Measurements from ENCODE around the gene CPED1. TPM values are rescaled to one million over a fixed set of nuclear protein-coding genes. Genes with fewer than 3 reads are reported as not detected.
"Not testable (repeated sequence)": the region's sequence is repeated elsewhere in the genome, so short reads cannot be mapped to it uniquely, and the experiment has no call there.

Gene CPED1
- total RNA-seq, 2 experiments from 2014 or later = not detected

DNA sequence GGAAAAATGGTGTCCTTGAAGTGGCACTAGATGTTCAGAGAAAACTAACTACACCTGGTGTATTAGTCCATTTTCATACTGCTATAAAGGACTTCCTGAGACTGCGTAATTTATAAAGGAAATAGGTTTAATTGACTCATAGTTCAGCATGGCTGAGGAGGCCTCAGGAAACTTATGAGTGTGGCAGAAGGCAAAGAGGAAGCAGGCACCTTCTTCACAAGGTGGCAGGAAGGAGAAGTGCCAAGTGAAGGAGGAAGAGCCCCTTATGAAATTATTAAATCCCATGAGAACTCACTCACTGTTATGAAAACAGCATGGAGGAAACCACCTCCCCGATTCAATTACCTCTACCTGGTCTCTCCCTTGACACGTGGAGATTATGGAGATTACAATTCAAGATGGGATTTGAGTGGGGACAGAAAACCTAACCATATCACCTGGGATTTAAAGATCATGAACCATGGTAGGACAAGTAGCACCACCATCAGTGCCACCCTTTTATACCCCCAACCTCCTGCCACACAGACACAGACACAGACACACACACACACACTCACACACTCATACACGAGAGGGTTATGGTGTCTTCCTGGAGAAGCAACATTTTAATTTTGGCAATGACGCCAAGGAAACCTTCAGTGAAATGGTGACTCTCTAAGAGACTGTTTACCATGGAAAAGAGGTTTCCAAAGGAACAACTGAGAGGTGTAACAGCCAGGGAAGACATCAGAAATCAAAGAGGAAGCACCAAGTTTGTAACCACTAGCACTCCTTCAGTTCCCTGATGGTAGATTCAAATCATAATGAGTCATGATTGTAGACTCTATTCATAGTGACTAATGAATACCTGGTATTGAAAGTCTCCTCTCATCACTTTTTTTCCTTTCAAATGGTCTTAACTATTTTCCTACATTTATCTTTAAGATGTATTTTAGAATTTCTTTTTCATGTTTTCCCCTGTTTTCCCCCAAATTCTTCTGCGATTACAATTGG, 298.5 kb downstream of the CPED1 start:
- ATAC-seq = peak; percentile 73
- Mint-ChIP-seq H3K4me1 (ENCODE audit: low read depth) (peaks cover 13% of the 10 kb centered on the region), H3K4me3 (no peak overlapping the region), H3K36me3 (ENCODE audit: low read depth) (peaks cover 2% of the 10 kb centered on the region), H3K27ac (peak overlapping the region; percentile 21), H3K9me3 (peaks cover 27% of the 10 kb centered on the region), H3K27me3 (peaks cover 5% of the 10 kb centered on the region)
- DNase-seq = no peak
- ChIA-PET POLR2A (no interaction called here), CTCF (no interaction called here)
- intact Hi-C loops (cut with micrococcal nuclease) = loop anchor here (10.0 kb wide), 1 partner anchor 258 kb away; no protein-coding TSS in a partner anchor
- TF ChIP-seq, protein P1, sequence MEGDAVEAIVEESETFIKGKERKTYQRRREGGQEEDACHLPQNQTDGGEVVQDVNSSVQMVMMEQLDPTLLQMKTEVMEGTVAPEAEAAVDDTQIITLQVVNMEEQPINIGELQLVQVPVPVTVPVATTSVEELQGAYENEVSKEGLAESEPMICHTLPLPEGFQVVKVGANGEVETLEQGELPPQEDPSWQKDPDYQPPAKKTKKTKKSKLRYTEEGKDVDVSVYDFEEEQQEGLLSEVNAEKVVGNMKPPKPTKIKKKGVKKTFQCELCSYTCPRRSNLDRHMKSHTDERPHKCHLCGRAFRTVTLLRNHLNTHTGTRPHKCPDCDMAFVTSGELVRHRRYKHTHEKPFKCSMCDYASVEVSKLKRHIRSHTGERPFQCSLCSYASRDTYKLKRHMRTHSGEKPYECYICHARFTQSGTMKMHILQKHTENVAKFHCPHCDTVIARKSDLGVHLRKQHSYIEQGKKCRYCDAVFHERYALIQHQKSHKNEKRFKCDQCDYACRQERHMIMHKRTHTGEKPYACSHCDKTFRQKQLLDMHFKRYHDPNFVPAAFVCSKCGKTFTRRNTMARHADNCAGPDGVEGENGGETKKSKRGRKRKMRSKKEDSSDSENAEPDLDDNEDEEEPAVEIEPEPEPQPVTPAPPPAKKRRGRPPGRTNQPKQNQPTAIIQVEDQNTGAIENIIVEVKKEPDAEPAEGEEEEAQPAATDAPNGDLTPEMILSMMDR (IDR thresholded peaks at IDR 0.05) = no peak

DNA sequence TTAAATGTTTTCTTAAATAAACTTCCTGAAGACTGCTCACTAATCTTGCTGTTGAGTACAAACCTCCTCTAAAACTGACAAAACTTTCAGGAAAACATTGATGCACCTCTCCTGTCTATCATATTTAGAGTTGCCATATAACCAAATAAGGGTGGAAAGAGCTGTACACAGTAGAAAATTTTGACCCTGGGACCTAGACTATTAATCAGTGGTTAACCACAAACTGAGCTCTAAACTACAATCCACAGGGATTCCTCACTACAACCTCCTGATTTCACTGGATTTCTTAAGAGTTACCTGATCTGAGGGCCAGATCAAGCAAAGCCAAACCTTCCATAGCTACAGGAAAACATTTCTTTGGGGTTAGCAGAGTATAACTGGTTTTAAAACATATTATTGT, 300.4 kb downstream of the CPED1 start:
- intact Hi-C loops (cut with micrococcal nuclease) = loop anchor here (10.0 kb wide), 1 partner anchor 256 kb away; no protein-coding TSS in a partner anchor
- peaks cover 9% of the 10 kb centered on the region for H3K27me3 Mint-ChIP-seq
- H3K4me3 Mint-ChIP-seq = no peak overlapping the region
- ChIA-PET CTCF (no interaction called here), POLR2A (no interaction called here)
- DNase-seq (no peak), ATAC-seq (no peak)
- peaks cover 25% of the 10 kb centered on the region for H3K9me3 Mint-ChIP-seq
- H3K4me1 Mint-ChIP-seq (ENCODE audit: low read depth) = peaks cover 13% of the 10 kb centered on the region
- TF ChIP-seq, protein P1 (IDR thresholded peaks at IDR 0.05) = no peak
- H3K36me3 Mint-ChIP-seq (ENCODE audit: low read depth) = peaks cover 2% of the 10 kb centered on the region
- H3K27ac Mint-ChIP-seq = no peak overlapping the region

DNA sequence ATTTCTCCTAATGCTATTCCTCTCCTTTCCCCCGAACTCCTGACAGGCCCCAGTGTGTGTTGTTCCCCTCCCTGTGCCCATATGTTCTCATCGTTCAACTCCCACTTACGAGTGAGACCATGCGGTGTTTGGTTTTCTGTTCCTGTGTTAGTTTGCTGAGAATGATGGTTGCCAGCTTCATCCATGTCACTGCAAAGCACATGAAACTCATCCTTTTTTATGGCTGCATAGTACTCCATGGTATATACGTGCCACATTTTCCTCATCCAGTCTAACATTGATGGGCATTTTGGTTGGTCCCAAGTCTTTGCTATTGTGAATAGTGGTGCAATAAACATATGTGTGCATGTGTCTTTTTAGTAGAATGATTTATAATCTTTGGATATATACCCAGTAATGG, 301.4 kb downstream of the CPED1 start:
- H3K27me3 Mint-ChIP-seq; ATAC-seq; H3K27ac Mint-ChIP-seq; DNase-seq; POLR2A ChIA-PET; CTCF ChIA-PET; H3K4me3 Mint-ChIP-seq; H3K36me3 Mint-ChIP-seq (ENCODE audit: low read depth): not testable (repeated sequence)
- Mint-ChIP-seq H3K4me1 (ENCODE audit: low read depth) (peaks cover 13% of the 10 kb centered on the region), H3K9me3 (peaks cover 17% of the 10 kb centered on the region)
- intact Hi-C loops (cut with micrococcal nuclease) = loop anchor here (10.0 kb wide), 1 partner anchor 255 kb away; no protein-coding TSS in a partner anchor

DNA sequence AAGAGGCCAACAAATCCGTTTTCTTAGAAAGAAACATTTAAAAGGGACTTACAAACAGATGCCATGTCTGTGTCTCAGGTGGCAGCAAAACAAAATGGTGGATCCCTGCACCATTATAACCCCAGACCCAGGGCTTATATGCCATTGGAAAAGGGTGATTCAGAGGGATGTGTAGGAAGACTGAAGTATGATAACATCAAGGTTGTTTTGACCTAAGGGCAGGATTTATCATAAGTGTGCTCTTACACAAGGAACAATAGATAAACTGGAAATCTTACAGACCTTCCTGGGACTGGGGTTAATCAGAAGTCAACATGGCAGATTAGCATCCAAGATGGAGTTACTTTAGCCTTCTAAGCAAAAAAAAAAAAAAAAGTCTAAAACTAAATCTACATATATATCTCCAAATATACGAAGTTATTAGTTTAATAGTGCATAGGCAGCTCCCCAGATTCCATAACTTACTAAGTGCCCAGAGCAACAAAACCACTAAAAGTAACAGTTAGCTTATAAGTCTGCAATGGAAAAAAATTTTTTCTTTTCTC, 306.0 kb downstream of the CPED1 start:
- H3K27ac Mint-ChIP-seq = no peak overlapping the region
- no peaks in the 10 kb centered on the region for H3K4me1 Mint-ChIP-seq (ENCODE audit: low read depth)
- no peaks in the 10 kb centered on the region for H3K36me3 Mint-ChIP-seq (ENCODE audit: low read depth)
- TF ChIP-seq, protein P1 (IDR thresholded peaks at IDR 0.05) = no peak
- ChIA-PET POLR2A (no interaction called here), CTCF (interaction anchor here (1.7 kb wide), 1 partner anchor 10 kb away, joined by 4 read pairs; no protein-coding TSS in a partner anchor)
- no peak for ATAC-seq
- H3K9me3 Mint-ChIP-seq = peaks cover 4% of the 10 kb centered on the region
- no peak overlapping the region for H3K4me3 Mint-ChIP-seq
- DNase-seq = no peak
- peaks cover 10% of the 10 kb centered on the region for H3K27me3 Mint-ChIP-seq
- intact Hi-C loops (cut with micrococcal nuclease) = no loop called here

- no peak for ATAC-seq
- ChIA-PET POLR2A (no interaction called here), CTCF (no interaction called here)
- H3K27me3 Mint-ChIP-seq = peaks cover 14% of the 10 kb centered on the region
- intact Hi-C loops (cut with micrococcal nuclease) = no loop called here
- no peak overlapping the region for H3K4me3 Mint-ChIP-seq
- TF ChIP-seq, protein P1 (IDR thresholded peaks at IDR 0.05) = no peak
- H3K9me3 Mint-ChIP-seq = no peaks in the 10 kb centered on the region
- H3K36me3 Mint-ChIP-seq (ENCODE audit: low read depth) = no peaks in the 10 kb centered on the region
- no peak overlapping the region for H3K27ac Mint-ChIP-seq
- no peaks in the 10 kb centered on the region for H3K4me1 Mint-ChIP-seq (ENCODE audit: low read depth)
- DNase-seq = no peak
These were observed 309.3 kb downstream of the CPED1 start for GRCh38 chr7:121297843-121298242.

All from activated CD8-positive, alpha-beta T cell treated with anti-CD3 and anti-CD28 coated beads for 36 hours (primary cell).